Thyroid gland (tissue), 4 donors: ENCODE measurements around the gene ELMO3. TPM values are rescaled to one million over a fixed set of nuclear protein-coding genes. Genes with fewer than 3 reads are reported as not detected.

ENCODE experiments used
- DNase-seq, 2 donors: peaks; one replicate each; pipeline ENCODE4 v3.0.0-alpha.2; 2019
- H3K27ac ChIP-seq, 3 donors: fragments of 200-600 bp; sonication (generic); 1 replicate in 2 of 3; 2 replicates in 1 of 3; pipeline ENCODE4 v1.5.1; 2016 to 2019; ENCODE audit warnings: mild to moderate bottlenecking in 1 of 3, moderate library complexity in 1 of 3
- H3K27me3 ChIP-seq: fragments of 200-600 bp; sonication (generic); one replicate; pipeline ENCODE4 v1.5.1; 2019
- H3K36me3 ChIP-seq, 2 donors: fragments of 200-600 bp; sonication (generic); one replicate each; pipeline ENCODE4 v1.5.1; 2016 to 2019
- H3K4me1 ChIP-seq, 2 donors: fragments of 200-600 bp; sonication (generic); one replicate each; pipeline ENCODE4 v1.5.1; 2017 to 2019
- H3K4me3 ChIP-seq, 3 donors: fragments of 200-600 bp; sonication (generic); replicated peaks in 1 of 3; 1 replicate in 2 of 3; 2 replicates in 1 of 3; pipeline ENCODE4 v1.5.1; 2016; ENCODE audit warnings: mild to moderate bottlenecking in 1 of 3
- H3K9me3 ChIP-seq: fragments of 200-600 bp; sonication (generic); one replicate; pipeline ENCODE4 v1.5.1; 2017
- POLR2A ChIP-seq, 2 donors: fragments of 450-650 bp; IDR thresholded peaks; one replicate each; pipeline ENCODE4 v1.6.1; 2017; ENCODE audit warnings: antibody characterized with exemption in 2 of 2, mild to moderate bottlenecking in 2 of 2, moderate library complexity in 1 of 2
- WGBS, 2 donors: methylation state at CpG; one replicate each; pipeline ENCODE4 v1.1.5; 2017; 5-methylcytosine and 5-hydroxymethylcytosine counted together
- intact Hi-C: fragments of 100-400 bp; cut with DNase I; formaldehyde crosslinking; loops from one replicate; pipeline ENCODE4 v1.15.1; 2023
- microRNA counts, 2 donors: library from miRNA; unstranded; fragments of <30 nt; microRNA quantifications; one replicate each; lab custom pipeline; 2016 to 2017
- microRNA-seq: library from miRNA; unstranded; fragments of <30 nt; microRNA quantifications from one replicate; pipeline ENCODE4, GENCODE V29; 2016
- small RNA-seq: library from RNA; depleted of rRNA; stranded (forward); fragments of <200 nt; gene quantifications from one replicate; pipeline ENCODE3, GENCODE V24; 2016
- total RNA-seq, 4 donors: library from RNA; depleted of rRNA; stranded (reverse); fragments of >200 nt; gene quantifications; one replicate each; pipeline ENCODE4 v1.2.3, GENCODE V29; 2016
- TF ChIP-seq, protein P1 (sequence below), 6 experiments: fragments of 200-600 bp in 3 of 6; fragments of 450-650 bp in 3 of 6; sonication (generic) in 3 of 6; IDR thresholded peaks; one replicate each; pipeline ENCODE4 v1.5.1; 2016 to 2019; ENCODE audit warnings: antibody characterized with exemption in 6 of 6, mild to moderate bottlenecking in 2 of 6, inconsistent platforms in 1 of 6, moderate library complexity in 1 of 6

Gene ELMO3
- total RNA-seq, 4 donors from 2014 or later: 26.0 to 37.8 (median 30.0) TPM

DNA sequence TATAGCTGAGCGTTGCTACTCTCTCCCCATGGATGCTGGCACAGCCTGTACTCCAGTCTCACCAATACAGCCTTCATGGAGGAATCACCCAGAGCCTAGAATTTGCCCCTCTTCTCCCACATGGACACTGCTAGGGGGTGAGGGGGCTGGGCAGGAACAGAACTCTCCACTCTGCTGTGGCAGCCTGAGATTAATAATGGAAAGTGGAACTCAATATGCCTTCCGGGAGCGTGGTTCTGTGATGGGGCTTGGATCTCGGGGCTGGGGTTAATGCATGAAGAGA, 51.1 kb downstream of the ELMO3 start:
- Histone ChIP-seq H3K4me3 (no peak overlapping the region), H3K27ac (no peak overlapping the region), H3K36me3 (no peaks in the 10 kb centered on the region), H3K27me3 (no peaks in the 10 kb centered on the region), H3K9me3 (no peaks in the 10 kb centered on the region), H3K4me1 (peaks cover 23 to 28% of the 10 kb centered on the region in 2 donors)
- WGBS, 2 donors: 73 to 74% methylated on average over 4 of the region's 4 CpGs
- intact Hi-C loops: no loop called here
- no peak for DNase-seq
- no peak for TF ChIP-seq POLR2A (IDR thresholded peaks at IDR 0.05)
- TF ChIP-seq, protein P1, sequence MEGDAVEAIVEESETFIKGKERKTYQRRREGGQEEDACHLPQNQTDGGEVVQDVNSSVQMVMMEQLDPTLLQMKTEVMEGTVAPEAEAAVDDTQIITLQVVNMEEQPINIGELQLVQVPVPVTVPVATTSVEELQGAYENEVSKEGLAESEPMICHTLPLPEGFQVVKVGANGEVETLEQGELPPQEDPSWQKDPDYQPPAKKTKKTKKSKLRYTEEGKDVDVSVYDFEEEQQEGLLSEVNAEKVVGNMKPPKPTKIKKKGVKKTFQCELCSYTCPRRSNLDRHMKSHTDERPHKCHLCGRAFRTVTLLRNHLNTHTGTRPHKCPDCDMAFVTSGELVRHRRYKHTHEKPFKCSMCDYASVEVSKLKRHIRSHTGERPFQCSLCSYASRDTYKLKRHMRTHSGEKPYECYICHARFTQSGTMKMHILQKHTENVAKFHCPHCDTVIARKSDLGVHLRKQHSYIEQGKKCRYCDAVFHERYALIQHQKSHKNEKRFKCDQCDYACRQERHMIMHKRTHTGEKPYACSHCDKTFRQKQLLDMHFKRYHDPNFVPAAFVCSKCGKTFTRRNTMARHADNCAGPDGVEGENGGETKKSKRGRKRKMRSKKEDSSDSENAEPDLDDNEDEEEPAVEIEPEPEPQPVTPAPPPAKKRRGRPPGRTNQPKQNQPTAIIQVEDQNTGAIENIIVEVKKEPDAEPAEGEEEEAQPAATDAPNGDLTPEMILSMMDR (IDR thresholded peaks at IDR 0.05): no peak

GRCh38 chr16:67252609-67253497, 53.9 kb downstream of the ELMO3 start:
- Histone ChIP-seq H3K27me3 (no peaks in the 10 kb centered on the region), H3K4me1 (peaks cover 11 to 15% of the 10 kb centered on the region in 2 donors), H3K9me3 (no peaks in the 10 kb centered on the region), H3K4me3 (no peak overlapping the region), H3K27ac (no peak overlapping the region), H3K36me3 (no peaks in the 10 kb centered on the region)
- TF ChIP-seq POLR2A (IDR thresholded peaks at IDR 0.05): no peak
- TF ChIP-seq, protein P1 (IDR thresholded peaks at IDR 0.05): no peak
- no peak for DNase-seq
- intact Hi-C loops: no loop called here
- WGBS, 2 donors: 93 to 95% methylated on average over 3 to 4 of the region's 4 CpGs

MicroRNAs encoded within 50 kb of the gene (microRNA counts, 767-probe panel; counts per million panel counts)
- 0 counts per million in 2 donors for microRNA hsa-miR-328 (lab: Ali Mortazavi, UCI)

Small RNA genes within 50 kb of the gene (microRNA-seq; reads per million reads assigned to microRNA genes)
- gene MIR328: 365 reads per million, percentile 67 among the genes with 10 or more reads in this experiment

Small RNA genes within 50 kb of the gene (small RNA-seq; reads per million reads assigned to genes)
- 6.6 reads per million, percentile 89 among the genes with 10 or more reads in this experiment for gene MIR328

Other genes starting within 250 kb of the ELMO3 start
- gene CES3, start 237.9 kb upstream of the ELMO3 start, total RNA-seq: 1 to 10 TPM in 1 of 4 donors, under 1 TPM in 2, not detected in 1; 0.13 to 1.3 (median 0.22) TPM
- 10 to 100 TPM; 10.9 to 15.7 (median 12.8) TPM for gene CES4A, start 210.5 kb upstream of the ELMO3 start, total RNA-seq
- 10 to 100 TPM; 31.0 to 60.0 (median 41.5) TPM for gene CBFB, start 170.0 kb upstream of the ELMO3 start, total RNA-seq
- 10 to 100 TPM; 11.4 to 18.9 (median 17.5) TPM for gene PHAF1, start 89.2 kb upstream of the ELMO3 start, total RNA-seq
- 100 to 1,000 TPM in 1 of 4 donors, 10 to 100 TPM in 3; 52.0 to 103 (median 85.7) TPM for gene B3GNT9, start 48.1 kb upstream of the ELMO3 start, total RNA-seq
- 10 to 100 TPM; 27.0 to 42.2 (median 37.0) TPM for gene TRADD, start 39.2 kb upstream of the ELMO3 start, total RNA-seq
- 10 to 100 TPM; 26.3 to 41.9 (median 35.6) TPM for gene FBXL8, start 39.2 kb upstream of the ELMO3 start, total RNA-seq
- gene HSF4, start 34.4 kb upstream of the ELMO3 start, total RNA-seq: 10 to 100 TPM; 17.3 to 52.5 (median 36.6) TPM
- 10 to 100 TPM; 38.3 to 97.0 (median 63.5) TPM for gene NOL3, start 28.6 kb upstream of the ELMO3 start, total RNA-seq
- gene MATCAP1, start 15.2 kb upstream of the ELMO3 start, total RNA-seq: 10 to 100 TPM; 20.3 to 50.0 (median 32.4) TPM
- gene EXOC3L1, start 9.0 kb upstream of the ELMO3 start, total RNA-seq: 1 to 10 TPM; 5.9 to 8.6 (median 7.6) TPM
- 100 to 1,000 TPM in 1 of 4 donors, 10 to 100 TPM in 3; 77.6 to 117 (median 89.1) TPM for gene E2F4, start 7.0 kb upstream of the ELMO3 start, total RNA-seq
- gene TMEM208, start 28.0 kb downstream of the ELMO3 start, total RNA-seq: 10 to 100 TPM; 53.2 to 69.0 (median 58.3) TPM
- 10 to 100 TPM; 17.9 to 26.4 (median 24.3) TPM for gene FHOD1, start 48.4 kb downstream of the ELMO3 start, total RNA-seq
- 1 to 10 TPM in 2 of 4 donors, under 1 TPM in 2; 0.56 to 3.0 (median 1.1) TPM for gene SLC9A5, start 49.8 kb downstream of the ELMO3 start, total RNA-seq
- gene PLEKHG4, start 80.4 kb downstream of the ELMO3 start, total RNA-seq: 10 to 100 TPM in 2 of 4 donors, 1 to 10 TPM in 2; 8.2 to 11.7 (median 9.5) TPM
- gene KCTD19, start 127.6 kb downstream of the ELMO3 start, total RNA-seq: 1 to 10 TPM in 1 of 4 donors, not detected in 3; 2.6 TPM
- under 1 TPM in 1 of 4 donors, not detected in 3; 0.22 TPM for gene LRRC36, start 127.7 kb downstream of the ELMO3 start, total RNA-seq
- gene TPPP3, start 194.4 kb downstream of the ELMO3 start, total RNA-seq: 1 to 10 TPM in 2 of 4 donors, under 1 TPM in 2; 0.54 to 2.3 (median 1.5) TPM
- 10 to 100 TPM; 33.3 to 63.8 (median 50.9) TPM for gene ZDHHC1, start 217.3 kb downstream of the ELMO3 start, total RNA-seq
- gene HSD11B2, start 232.0 kb downstream of the ELMO3 start, total RNA-seq: 10 to 100 TPM in 2 of 4 donors, 1 to 10 TPM in 2; 4.6 to 11.9 (median 9.0) TPM